Coronary artery (tissue), 2 donors: Measurements from ENCODE around the gene ASPHD2.

Source experiments
- DNase-seq: peaks from one replicate; pipeline ENCODE4 v3.0.0-alpha.2; 2017; ENCODE audit warnings: low spot score
- H3K27ac ChIP-seq, 2 donors: fragments of 200-600 bp; sonication (generic); one replicate each; pipeline ENCODE4 v1.5.1; 2016 to 2019
- H3K4me3 ChIP-seq: fragments of 200-600 bp; sonication (generic); 2 replicates; pipeline ENCODE4 v1.5.1; 2016; ENCODE audit warnings: mild to moderate bottlenecking, moderate library complexity
- TF ChIP-seq, protein P1 (sequence below): fragments of 200-600 bp; sonication (generic); IDR thresholded peaks from one replicate; pipeline ENCODE4 v1.5.1; 2019; ENCODE audit warnings: antibody characterized with exemption

The ASPHD2 gene

DNA sequence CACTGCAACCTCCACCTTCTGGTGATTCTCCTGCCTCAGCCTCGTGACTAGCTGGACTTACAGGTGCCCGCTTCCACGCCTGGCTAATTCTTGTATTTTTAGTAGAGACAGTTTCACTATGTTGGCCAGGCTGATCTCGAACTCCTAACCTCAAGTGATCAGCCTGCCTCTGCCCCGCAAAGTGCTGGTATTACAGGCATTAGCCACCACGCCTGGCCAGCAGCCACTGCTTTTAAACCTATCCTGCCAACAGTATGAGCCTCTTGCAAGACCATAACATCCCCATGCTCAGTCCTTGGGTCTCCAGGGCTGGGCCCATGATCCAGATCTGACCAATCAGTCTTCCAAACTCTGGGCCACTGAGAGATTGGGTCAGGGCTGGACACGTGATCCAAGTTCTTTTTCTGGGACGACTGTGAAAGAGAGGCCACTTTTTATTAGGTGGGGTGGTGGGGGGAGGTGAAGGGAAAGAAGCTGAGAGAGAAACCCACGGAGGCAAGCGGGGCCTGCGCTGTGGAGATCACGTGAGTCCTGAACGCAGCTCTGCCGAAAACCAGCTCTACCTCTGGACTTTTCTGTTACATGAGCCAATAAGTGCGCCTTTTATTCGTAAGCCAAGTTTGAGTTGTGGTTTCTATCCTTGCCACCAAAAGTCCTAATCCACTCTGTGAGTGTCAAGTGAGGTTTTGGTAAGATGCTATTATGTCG lies 17.9 kb downstream of the ASPHD2 start:
- DNase-seq: no peak
- H3K4me3 ChIP-seq: no peak overlapping the region
- no peak overlapping the region for H3K27ac ChIP-seq
- TF ChIP-seq, protein P1, sequence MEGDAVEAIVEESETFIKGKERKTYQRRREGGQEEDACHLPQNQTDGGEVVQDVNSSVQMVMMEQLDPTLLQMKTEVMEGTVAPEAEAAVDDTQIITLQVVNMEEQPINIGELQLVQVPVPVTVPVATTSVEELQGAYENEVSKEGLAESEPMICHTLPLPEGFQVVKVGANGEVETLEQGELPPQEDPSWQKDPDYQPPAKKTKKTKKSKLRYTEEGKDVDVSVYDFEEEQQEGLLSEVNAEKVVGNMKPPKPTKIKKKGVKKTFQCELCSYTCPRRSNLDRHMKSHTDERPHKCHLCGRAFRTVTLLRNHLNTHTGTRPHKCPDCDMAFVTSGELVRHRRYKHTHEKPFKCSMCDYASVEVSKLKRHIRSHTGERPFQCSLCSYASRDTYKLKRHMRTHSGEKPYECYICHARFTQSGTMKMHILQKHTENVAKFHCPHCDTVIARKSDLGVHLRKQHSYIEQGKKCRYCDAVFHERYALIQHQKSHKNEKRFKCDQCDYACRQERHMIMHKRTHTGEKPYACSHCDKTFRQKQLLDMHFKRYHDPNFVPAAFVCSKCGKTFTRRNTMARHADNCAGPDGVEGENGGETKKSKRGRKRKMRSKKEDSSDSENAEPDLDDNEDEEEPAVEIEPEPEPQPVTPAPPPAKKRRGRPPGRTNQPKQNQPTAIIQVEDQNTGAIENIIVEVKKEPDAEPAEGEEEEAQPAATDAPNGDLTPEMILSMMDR: no peak

DNA sequence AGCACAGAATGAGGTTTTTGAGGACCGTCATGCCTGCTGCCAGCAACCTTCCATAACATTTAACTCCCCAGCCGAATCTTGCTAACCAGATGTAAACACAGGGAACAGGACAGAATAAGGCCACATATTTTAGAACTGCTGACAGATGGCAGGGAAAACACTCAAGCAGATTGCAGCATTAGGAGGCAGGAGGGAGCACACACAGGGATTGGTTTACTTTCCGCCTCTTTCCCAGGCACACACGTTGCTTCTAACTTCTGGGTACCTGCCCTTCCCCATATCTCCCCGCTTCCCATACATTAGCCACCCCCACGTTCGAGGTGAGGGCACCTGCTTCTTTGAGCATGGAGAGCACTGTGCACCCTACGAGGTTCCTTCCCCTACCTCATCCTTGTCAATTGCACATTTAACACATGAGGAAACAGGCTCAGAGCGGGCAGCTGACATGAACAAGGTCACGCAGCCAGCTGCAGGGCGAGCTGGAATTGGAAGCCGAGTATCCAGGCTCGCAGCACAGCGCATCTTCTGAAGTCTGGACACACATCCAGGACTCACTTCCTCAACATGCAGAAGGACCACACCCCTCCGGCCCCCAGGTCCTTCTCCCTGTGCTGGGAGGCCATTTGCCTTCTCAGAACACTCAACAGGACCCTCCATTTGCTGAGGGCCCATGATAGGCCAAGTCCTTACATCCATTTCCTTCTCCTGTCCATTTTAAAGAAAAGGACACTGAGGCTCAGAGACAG lies 18.7 kb downstream of the ASPHD2 start:
- TF ChIP-seq, protein P1: no peak
- DNase-seq: no peak
- Histone ChIP-seq H3K4me3 (no peak overlapping the region), H3K27ac (no peak overlapping the region)

DNA sequence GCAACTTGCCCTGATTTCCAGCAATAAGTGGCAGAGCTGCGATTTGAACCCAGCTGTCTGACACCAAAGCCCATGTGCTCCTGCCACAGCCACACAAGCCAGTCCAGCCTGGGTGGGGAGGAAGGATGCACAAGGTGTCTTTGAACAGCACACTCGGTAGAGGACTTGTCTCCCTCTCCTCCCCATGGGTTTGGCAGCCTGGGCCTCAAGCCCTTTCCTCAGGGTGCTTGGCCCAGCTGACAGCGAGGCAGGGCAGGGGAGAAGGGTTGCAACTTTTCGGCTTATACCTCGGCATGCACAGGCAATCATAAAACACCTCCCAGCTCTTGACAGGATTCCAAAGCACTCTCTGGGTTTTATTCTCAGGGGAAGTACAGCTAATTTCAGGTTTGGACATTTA lies 19.3 kb downstream of the ASPHD2 start:
- TF ChIP-seq, protein P1: no peak
- DNase-seq: no peak
- H3K4me3 ChIP-seq: no peak overlapping the region
- no peak overlapping the region for H3K27ac ChIP-seq

DNA sequence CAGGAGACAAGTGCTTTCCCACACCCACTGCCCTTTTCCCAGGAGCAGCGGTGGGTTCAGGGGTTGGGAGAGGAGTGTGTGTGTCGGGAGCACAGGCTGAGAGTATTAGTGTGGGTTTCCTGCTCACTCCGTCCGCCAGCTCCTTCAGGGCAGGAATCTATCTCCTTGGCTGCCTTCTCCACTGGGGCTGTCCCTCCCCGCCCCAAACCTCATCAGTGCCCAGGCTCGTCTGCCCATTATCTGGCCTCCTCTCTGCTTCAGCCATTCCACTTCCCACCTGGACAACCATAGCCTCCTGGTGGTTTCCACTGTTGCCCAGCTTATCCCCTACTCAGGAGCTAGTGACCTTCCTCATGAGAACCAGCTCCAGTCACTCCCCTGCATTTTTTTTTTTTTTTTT lies 19.9 kb downstream of the ASPHD2 start:
- no peak overlapping the region for H3K4me3 ChIP-seq
- TF ChIP-seq, protein P1: no peak
- DNase-seq: no peak
- no peak overlapping the region for H3K27ac ChIP-seq

DNA sequence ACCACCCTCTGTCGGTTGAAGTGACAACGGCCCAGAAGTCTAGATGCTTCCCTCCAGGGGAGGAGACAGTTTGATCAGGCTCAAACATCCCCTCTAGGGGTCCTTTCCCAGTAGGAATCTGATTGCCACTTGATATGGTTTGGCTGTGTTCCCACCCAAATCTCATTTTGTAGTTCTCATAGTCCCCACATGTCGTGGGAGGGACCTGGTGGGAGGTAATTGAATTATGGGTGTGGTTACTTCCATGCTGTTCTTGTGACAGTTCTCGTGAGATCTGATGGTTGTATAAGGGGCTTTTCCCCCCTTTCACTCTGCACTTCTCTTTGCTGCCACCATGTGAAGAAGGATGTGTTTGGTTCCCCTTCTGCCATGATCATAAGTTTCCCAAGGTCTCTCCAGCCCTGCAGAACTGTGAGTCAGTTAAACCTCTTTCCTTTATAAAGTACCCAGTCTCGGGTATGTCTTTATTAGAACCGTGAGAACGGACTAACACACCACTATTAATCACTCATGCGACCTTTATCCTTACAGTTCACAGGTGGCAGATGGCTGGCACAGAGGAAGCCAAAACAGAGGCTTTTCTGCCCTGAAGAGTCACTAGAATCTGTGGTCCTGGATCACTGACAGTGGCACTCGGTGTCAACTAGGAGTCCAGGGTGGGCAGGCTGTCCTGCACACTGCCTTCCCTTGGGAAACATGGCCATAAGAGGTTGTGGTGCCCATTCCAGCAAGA lies 21.6 kb downstream of the ASPHD2 start:
- no peak for DNase-seq
- H3K27ac ChIP-seq: no peak overlapping the region
- TF ChIP-seq, protein P1: no peak
- no peak overlapping the region for H3K4me3 ChIP-seq

DNA sequence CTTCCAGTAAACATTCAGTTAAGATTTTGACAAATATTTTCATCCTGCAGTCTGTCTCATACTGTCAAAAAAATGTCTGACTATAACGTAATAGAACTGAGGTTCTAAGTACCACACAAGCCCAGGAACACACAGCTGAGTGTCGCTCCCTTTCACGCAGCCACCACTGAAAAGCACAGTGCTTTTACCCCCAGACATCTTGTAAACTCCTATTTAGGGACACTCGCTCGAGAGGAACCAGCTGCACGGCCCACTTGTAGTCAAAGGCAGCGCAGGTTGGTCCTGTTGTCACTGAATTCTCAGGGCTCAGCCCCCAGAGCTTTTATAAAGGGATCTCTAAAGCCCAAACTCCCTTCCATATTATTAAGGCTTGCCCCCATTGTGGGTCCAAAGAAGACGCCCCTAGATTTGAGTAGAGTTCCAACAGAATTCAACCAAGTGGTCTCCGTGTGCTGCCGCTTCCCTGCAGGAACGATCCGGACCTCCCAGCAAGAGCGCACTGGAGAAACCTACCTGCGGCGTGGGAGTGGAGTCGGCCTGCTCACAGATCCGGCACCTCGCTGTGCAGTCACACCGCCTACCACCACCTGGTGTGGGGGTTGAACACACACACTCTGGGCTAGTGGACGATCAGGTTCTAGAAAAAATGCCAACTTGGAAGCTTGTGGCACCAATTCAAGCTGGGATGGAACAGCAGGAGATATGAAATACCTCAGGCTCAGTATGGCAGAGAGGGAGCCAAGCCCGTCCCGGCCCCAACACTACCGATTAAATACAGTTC lies 23.4 kb downstream of the ASPHD2 start:
- TF ChIP-seq, protein P1: no peak
- H3K27ac ChIP-seq: no peak overlapping the region
- no peak for DNase-seq
- no peak overlapping the region for H3K4me3 ChIP-seq
